GM21526 (cell line): ENCODE data around the gene ASB11.
"Not testable (repeated sequence)": the region's sequence is repeated elsewhere in the genome, so short reads cannot be mapped to it uniquely, and the experiment has no call there.

ENCODE experiments used
- ATAC-seq: cut with Tn5 transposase; IDR thresholded peaks from one replicate; pipeline ENCODE4 v1.9.1; 2021; ENCODE audit warnings: moderate library complexity; ENCODE audit not compliant: unreplicated experiment, low FRiP score

ASB11 gene

DNA sequence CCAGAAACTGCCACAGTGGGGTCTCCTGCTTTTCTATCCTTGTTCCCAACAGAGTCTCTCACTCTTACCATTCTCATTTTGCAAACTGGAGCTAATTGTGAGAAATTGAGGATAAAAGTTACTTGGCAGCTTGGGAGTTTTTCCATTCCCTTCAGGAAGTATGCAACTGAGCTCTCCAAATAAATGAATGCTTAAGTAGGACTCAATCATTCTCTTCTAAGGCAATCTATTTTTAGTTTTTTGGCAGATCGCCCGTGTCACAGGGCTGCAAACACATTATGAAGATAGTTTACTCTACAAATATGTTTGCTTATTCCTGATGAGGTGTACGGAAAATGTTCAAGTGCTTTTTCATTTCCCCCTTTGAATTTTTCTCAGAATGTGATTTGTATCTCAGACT, 5.3 kb downstream of the ASB11 start:
- ATAC-seq, result no peak

- not testable (repeated sequence) for ATAC-seq
Observed at GRCh38 chrX:15305899-15306298, 9.5 kb downstream of the ASB11 start.

GRCh38 chrX:15301924-15302323, 13.5 kb downstream of the ASB11 start:
- ATAC-seq, result no peak

DNA sequence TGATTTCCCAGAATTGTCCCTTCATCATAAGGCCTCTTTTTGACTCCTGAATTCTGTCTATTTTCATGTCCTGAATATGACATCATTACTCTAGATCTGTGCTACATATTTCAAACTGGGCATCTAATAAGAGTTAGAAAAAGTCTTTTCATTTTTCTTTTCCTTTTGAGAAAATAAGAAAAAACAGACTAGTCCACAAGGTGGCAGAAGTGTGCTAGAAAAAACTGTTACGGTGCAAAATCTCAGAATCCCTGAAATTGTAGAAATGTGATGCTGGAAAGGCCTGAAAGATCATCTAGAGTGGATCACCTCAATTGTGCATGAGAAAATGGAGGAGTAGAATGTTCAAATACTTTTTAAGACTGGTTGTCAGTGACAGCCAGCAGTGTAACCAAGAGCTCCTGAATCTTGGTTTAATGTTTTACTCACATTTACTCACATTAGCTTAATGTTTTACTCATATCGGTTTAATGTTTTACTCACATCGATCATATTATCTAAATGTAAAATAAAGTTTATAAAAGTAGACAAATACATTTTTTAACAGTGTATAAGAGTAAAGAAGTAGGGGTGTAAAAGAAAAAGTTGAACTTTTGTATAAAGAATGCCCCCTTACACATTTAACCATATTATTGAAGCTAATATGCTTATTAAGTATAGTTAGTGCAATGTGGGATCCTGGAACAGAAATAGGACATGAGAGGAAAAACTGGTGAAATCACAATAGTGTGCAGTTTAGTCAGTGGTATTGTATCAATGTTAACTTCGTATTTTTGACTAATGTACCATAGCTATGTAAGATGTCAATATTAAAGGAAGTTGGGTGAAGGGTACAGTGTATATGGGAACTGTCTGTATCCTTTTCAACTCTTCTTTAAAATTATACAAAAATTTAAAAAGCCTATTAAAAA, 15.2 kb downstream of the ASB11 start:
- no peak for ATAC-seq

GRCh38 chrX:15298780-15299179, 16.7 kb downstream of the ASB11 start:
- ATAC-seq, result no peak

DNA sequence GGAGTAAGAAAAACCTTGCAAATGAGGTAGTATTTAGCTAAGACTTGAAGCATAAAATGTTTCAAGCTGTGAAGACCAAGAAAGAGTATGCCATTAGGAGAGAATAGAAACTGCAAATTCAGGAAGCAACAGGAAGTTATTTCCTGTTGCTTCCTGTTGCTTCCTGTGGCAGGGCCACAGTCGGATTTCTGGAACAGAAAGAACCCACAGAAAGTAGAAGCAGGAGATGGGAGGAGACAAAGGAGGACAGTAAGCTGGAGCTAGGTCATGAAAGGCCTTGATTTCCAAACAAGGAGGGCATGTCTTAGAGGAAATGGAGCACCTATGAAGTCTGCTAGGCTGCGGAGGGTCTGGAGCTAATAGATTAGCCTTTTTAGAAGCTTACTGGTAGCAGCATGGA, 17.2 kb downstream of the ASB11 start:
- no peak for ATAC-seq

- ATAC-seq, result no peak
Observed at GRCh38 chrX:15293451-15293850, 22.0 kb downstream of the ASB11 start.

DNA sequence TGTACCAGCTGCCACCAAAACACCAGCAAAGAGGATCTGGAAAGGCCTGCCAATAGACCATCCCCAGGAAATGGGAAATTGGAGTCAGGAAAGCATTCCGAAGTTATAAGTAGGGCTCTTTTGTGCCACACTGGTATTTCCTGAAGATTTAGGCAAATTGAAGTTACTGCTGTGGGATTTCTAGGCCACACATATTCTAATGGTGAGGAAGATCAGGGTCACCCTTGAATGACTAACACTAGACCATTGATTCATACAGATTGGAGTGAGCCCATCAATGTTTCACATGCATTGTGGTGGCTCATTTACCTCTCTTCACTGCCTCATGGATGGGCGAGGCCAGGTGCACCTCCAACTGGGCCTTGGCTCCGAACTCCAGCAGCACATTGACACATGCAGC, 22.6 kb downstream of the ASB11 start:
- ATAC-seq, result no peak

- ATAC-seq, result no peak
Observed at GRCh38 chrX:15277604-15278003, 37.8 kb downstream of the ASB11 start.

GRCh38 chrX:15274946-15275345, 40.5 kb downstream of the ASB11 start:
- no peak for ATAC-seq

DNA sequence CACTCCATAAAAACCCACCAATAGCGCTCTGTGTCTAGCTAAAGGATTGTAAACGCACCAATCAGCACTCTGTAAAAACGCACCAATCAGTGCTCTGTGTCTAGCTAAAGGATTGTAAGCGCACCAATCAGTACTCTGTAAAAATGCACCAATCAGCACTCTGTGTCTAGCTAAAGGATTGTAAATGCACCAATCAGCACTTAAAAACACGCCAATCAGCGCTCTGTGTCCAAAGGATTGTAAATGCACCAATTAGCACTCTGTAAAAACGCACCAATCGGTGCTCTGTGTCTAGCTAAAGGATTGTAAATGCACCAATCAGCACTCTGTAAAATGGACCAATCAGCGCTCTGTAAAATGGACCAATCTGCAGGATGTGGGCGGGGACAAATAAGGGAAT, 42.2 kb downstream of the ASB11 start:
- not testable (repeated sequence) for ATAC-seq

DNA sequence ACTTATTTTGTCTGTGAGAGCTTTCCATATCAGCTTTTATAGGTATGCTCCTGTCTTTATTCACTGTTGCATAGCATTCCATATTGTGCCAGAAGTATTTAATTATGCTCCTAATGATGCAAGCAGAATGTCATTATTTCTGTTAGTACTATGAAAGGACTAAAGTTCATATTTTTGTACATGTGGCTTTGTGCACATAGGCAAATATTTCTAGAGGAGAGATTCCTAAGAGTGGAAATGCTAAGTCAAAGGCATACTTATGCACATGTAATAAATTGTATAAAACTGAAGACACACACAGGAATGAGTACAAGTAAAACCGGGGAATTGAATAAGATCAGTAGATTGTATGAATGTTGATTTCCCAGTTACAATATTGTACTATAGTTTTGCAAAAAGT, 43.7 kb downstream of the ASB11 start:
- no peak for ATAC-seq

DNA sequence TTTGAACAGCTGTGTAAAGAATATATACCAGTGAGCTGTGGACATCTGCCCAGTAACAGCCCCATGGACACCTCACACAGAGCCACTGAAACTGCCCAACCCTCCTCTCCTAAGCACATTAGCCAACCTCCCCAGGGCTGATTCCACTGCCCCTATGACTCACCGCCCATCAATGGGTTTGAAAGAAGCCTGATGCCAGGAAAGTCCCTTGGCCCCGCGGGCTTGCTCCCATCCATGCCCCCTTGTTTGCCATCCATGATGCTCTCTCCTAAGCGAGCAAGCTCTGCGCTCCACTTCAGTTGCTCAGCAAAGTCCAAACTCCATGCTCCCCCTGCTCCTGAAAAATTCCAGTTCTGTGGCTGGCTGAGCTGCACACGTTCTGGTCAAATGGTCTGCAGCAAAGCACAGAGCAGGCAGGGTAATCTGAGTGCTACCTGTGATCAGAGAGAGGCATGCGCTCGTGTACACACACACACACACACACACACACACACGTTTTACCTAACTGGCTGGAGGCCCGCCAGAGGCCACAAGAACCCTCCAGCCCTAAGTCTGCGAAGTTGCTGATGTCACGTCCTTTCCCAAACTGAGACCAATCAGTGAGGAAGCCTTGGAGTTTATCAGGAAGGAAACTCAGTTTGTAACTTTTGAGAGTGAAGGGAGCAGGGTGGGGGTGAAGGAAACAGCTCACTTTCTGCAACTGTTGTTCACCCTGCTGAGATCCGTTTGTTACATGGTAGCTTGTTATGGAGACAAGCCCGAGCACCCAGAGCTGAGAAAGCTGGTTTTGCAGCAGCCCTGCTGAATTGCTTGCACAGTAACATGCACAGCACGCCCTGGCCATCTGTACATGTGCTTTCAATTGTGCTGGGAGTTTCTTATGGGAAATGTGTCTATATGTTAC, 45.6 kb downstream of the ASB11 start, which contains the start of gene ASB9:
ASB9 (minus strand) TSS at position 466 of the 904 bp plus-strand sequence; CDS start at position 257, 209 bp downstream.
- no peak for ATAC-seq

GRCh38 chrX:15269120-15269519, 46.3 kb downstream of the ASB11 start:
- no peak for ATAC-seq

DNA sequence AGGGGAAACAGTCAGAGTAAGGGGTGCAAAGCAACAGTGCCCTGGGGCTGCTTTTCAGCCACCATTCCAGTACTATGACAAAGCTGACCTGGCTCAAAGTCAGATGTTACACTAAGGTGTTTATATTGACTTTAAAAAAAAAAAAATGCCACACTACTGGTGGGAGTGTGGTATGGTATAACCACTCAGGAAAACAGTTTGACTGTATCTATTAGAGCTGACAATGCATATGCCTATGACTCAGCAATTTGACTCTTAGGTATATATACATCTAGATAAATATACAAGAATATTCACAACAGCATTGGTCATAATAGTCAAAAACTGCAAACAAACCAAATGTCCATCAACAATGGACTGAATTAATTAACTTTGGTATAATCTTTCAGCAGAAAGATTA, 60.6 kb downstream of the ASB11 start:
- no peak for ATAC-seq

DNA sequence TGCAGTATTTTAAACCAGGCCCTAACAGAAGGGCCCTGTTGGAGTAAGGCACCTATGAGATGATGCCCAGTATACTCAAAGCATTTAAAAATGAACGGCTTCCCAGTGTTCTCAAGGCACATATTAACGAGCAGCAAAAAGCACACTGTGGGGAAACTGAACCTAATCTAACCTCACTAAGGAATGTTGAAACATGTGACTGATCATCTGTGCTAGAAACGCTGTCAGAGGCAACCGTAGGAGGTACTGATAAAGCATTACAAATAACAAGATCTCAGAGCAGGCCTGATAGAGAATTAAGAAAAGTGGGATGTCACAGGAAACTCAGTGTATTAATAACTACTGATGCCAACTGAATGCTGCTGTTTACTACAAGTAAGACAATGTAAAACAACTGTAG, 69.5 kb downstream of the ASB11 start:
- ATAC-seq, result no peak

- no peak for ATAC-seq
Observed at GRCh38 chrX:15244421-15244820, 71.0 kb downstream of the ASB11 start.

- ATAC-seq, result no peak
Observed at GRCh38 chrX:15242899-15243555, 72.4 kb downstream of the ASB11 start.

- ATAC-seq, result no peak
Observed at GRCh38 chrX:15241301-15241700, 74.1 kb downstream of the ASB11 start.

GRCh38 chrX:15240414-15240813, 75.0 kb downstream of the ASB11 start:
- ATAC-seq, result no peak

GRCh38 chrX:15236146-15236545, 79.3 kb downstream of the ASB11 start:
- ATAC-seq, result no peak
